Prostate gland (tissue), 2 donors: Measurements from ENCODE around the gene U2SURP.

Experiments used
- POLR2A ChIP-seq: fragments of 450-650 bp; IDR thresholded peaks from one replicate; pipeline ENCODE4 v1.6.1; 2016; ENCODE audit warnings: antibody characterized with exemption, mild to moderate bottlenecking
- TF ChIP-seq, protein P1 (sequence below), 4 experiments: fragments of 200-600 bp in 2 of 4; fragments of 450-650 bp in 2 of 4; sonication (generic) in 2 of 4; IDR thresholded peaks; 1 replicate in 3 of 4; 2 replicates in 1 of 4; pipeline ENCODE4 v1.5.1; 2016 to 2019; ENCODE audit warnings: antibody characterized with exemption in 4 of 4, mild to moderate bottlenecking in 2 of 4, moderate library complexity in 2 of 4

DNA sequence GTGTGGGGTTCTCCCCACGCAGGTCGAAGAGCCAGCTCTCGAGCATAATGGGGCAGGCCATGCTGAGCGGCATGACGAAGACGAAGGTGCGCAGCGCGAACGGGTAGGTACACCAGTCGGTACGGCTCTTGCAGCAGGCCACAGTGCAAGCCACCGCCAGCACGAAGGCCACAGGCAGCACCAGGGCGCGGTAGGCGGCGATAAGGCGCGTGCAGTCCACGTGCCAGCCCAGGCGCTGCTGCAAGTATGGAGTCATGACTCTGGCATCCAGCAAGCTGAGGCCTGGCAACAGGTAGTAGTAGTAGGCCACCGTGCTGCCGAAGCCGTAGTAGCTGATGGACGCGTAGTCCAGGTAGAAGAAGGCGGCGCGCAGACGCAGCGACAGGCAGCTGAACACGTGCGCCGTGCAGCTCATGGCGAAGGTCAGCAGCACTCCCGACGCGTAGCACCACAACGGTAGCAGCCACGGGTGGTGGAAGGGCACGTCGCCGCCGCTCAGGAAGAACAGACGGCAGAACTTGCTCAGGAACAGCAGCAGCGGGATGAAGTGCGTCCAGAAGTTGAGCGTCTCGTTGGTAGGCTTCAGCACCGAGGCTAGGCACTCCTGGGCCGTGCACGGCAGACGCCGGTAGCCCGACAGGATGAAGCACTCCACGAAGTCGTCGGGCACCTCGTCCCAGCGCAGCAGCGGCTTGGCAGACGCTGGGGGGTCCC lies 38.7 kb upstream of the U2SURP start:
- TF ChIP-seq, protein P1, sequence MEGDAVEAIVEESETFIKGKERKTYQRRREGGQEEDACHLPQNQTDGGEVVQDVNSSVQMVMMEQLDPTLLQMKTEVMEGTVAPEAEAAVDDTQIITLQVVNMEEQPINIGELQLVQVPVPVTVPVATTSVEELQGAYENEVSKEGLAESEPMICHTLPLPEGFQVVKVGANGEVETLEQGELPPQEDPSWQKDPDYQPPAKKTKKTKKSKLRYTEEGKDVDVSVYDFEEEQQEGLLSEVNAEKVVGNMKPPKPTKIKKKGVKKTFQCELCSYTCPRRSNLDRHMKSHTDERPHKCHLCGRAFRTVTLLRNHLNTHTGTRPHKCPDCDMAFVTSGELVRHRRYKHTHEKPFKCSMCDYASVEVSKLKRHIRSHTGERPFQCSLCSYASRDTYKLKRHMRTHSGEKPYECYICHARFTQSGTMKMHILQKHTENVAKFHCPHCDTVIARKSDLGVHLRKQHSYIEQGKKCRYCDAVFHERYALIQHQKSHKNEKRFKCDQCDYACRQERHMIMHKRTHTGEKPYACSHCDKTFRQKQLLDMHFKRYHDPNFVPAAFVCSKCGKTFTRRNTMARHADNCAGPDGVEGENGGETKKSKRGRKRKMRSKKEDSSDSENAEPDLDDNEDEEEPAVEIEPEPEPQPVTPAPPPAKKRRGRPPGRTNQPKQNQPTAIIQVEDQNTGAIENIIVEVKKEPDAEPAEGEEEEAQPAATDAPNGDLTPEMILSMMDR (IDR thresholded peaks at IDR 0.05) = no peak
- no peak for TF ChIP-seq POLR2A
